Ectodermal cell (in vitro differentiated cells): Measurements from ENCODE around the gene DUOX1.
"Not testable (repeated sequence)": the region's sequence is repeated elsewhere in the genome, so short reads cannot be mapped to it uniquely, and the experiment has no call there.

Experiments
- H3K27ac ChIP-seq: 2 replicates; pipeline ENCODE4 v1.7.0; 2013; ENCODE audit warnings: mild to moderate bottlenecking, low read depth, low read length; ENCODE audit not compliant: insufficient read depth, poor library complexity, severe bottlenecking
- H3K27me3 ChIP-seq: 2 replicates; pipeline ENCODE4 v1.7.0; 2013; ENCODE audit warnings: mild to moderate bottlenecking, low read length; ENCODE audit not compliant: insufficient read depth, control insufficient read depth, poor library complexity, severe bottlenecking
- H3K36me3 ChIP-seq: one replicate; pipeline ENCODE4 v1.7.0; 2013; ENCODE audit warnings: low read length; ENCODE audit not compliant: control insufficient read depth, insufficient read depth
- H3K4me1 ChIP-seq: one replicate; pipeline ENCODE4 v1.7.0; 2013; ENCODE audit warnings: low read length; ENCODE audit not compliant: control insufficient read depth, insufficient read depth
- H3K4me3 ChIP-seq: 2 replicates; pipeline ENCODE4 v1.7.0; 2013; ENCODE audit warnings: low read depth, low read length, control low read depth; ENCODE audit not compliant: insufficient read depth
- H3K9me3 ChIP-seq: 2 replicates; pipeline ENCODE4 v1.7.0; 2013; ENCODE audit warnings: mild to moderate bottlenecking, low read length, moderate library complexity; ENCODE audit not compliant: control insufficient read depth
- WGBS, 2 experiments: methylation state at CpG; one replicate each; pipeline ENCODE4 v1.1.7; 2013; ENCODE audit warnings: missing lambda C conversion rate in 2 of 2; 5-methylcytosine and 5-hydroxymethylcytosine counted together

Gene DUOX1

DNA sequence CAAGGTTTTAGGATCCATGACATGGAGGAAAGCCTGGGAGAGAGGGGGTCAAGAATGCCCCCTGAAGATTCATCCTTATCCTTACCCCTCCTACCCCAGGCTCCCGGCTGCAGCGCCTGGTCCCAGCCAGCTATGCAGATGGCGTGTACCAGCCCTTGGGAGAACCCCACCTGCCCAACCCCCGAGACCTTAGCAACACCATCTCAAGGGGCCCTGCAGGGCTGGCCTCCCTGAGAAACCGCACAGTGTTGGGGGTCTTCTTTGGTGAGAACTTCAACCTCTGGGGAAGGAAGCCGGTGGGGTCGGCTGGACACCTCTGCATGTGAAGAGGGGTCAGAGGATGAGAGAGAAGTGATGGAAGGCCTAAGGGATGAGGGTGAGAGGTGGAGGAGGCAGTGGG lies 4.3 kb downstream of the DUOX1 start:
- WGBS, 2 experiments: 93 to 96% methylated on average over 7 of the region's 7 CpGs
- H3K27me3 ChIP-seq: peaks cover 80% of the 10 kb centered on the region
- H3K27ac ChIP-seq: no peak overlapping the region
- H3K4me3 ChIP-seq: no peak overlapping the region
- no peaks in the 10 kb centered on the region for H3K36me3 ChIP-seq
- no peaks in the 10 kb centered on the region for H3K4me1 ChIP-seq
- H3K9me3 ChIP-seq: no peaks in the 10 kb centered on the region

- no peaks in the 10 kb centered on the region for H3K9me3 ChIP-seq
- H3K36me3 ChIP-seq: no peaks in the 10 kb centered on the region
- WGBS, 2 experiments: 17 to 19% methylated on average over 56 of the region's 57 CpGs
- peaks cover 71% of the 10 kb centered on the region for H3K27me3 ChIP-seq
- H3K4me1 ChIP-seq: no peaks in the 10 kb centered on the region
- no peak overlapping the region for H3K27ac ChIP-seq
- H3K4me3 ChIP-seq: peak overlapping the region; percentile 17
These were observed 5.1 kb downstream of the DUOX1 start for GRCh38 chr15:45134682-45135604.

GRCh38 chr15:45135705-45136377 lies 6.0 kb downstream of the DUOX1 start:
- H3K27ac ChIP-seq, H3K36me3 ChIP-seq, H3K4me3 ChIP-seq, H3K4me1 ChIP-seq, H3K9me3 ChIP-seq: not testable (repeated sequence)
- 45 to 70% methylated on average over 7 to 11 of the region's 37 CpGs for WGBS, 2 experiments
- peaks cover 62% of the 10 kb centered on the region for H3K27me3 ChIP-seq

GRCh38 chr15:45136378-45136764 lies 6.6 kb downstream of the DUOX1 start:
- no peak overlapping the region for H3K27ac ChIP-seq
- WGBS, 2 experiments: 33 to 47% methylated on average over 9 to 10 of the region's 10 CpGs
- H3K27me3 ChIP-seq: peaks cover 56% of the 10 kb centered on the region

DNA sequence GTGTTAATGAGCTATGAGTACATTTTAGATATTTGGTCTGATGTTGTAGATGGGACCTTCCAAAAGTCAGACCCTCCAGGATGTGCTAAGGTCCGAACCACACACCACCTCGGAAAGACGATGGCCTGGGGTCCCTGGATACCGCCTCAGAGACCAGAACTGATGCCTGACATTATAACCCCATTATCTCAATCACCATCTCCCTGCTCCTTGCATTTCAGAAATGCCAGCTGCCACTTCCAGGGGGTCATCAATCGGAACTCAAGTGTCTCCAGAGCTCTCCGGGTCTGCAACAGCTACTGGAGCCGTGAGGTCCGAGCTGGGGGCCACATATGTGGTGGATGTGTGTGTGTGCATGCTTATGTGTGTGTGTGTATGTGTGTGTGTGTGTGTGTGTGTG lies 7.9 kb downstream of the DUOX1 start:
- Histone ChIP-seq H3K36me3 (no peaks in the 10 kb centered on the region), H3K9me3 (no peaks in the 10 kb centered on the region), H3K4me3 (no peak overlapping the region), H3K4me1 (no peaks in the 10 kb centered on the region), H3K27ac (no peak overlapping the region), H3K27me3 (peaks cover 43% of the 10 kb centered on the region)
- WGBS, 2 experiments: 93 to 94% methylated on average over 8 of the region's 8 CpGs

More at GRCh38 chr15:45136378-45136764, 6.6 kb downstream of the DUOX1 start:
- Histone ChIP-seq H3K4me3 (no peak overlapping the region), H3K4me1 (no peaks in the 10 kb centered on the region), H3K36me3 (no peaks in the 10 kb centered on the region), H3K9me3 (no peaks in the 10 kb centered on the region)

DNA sequence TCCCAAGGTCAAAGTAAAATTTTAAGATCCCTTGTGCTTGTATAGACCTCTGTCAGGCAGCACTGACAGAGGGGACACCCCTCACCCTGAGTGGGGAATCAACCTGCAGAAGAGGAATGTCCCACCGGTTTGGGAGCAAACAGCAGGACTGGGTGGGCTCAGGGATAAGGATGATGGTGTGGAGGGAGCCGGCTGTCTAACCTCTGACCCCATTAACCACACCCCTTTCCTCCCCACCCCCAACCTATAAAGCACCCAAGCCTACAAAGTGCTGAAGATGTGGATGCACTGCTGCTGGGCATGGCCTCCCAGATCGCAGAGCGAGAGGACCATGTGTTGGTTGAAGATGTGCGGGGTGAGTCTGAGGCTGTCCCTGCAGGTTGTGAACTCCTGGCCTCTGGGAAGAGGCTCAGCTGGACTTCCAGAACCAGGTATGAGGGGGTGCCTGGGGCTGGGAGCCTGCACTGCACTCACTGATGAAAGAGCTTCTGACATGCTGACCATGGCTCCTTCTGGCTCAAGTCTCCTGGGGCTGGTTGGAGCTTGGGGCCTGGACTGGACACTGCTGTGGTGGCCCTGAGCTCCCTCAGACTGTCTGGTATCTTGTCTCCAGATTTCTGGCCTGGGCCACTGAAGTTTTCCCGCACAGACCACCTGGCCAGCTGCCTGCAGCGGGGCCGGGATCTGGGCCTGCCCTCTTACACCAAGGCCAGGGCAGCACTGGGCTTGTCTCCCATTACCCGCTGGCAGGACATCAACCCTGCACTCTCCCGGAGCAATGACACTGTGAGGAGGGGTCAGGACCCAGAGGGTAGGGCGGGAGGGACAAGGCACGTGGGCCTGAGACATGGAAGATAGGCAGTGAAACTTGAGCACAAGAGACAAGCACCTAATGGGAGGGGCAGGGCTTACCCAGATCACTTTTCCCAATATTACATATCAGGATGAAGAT lies 9.3 kb downstream of the DUOX1 start:
- peaks cover 29% of the 10 kb centered on the region for H3K27me3 ChIP-seq
- 81 to 87% methylated on average over 11 of the region's 12 CpGs for whole genome bisulfite sequencing, 2 experiments
- no peak overlapping the region for H3K4me3 ChIP-seq
- no peaks in the 10 kb centered on the region for H3K36me3 ChIP-seq
- no peaks in the 10 kb centered on the region for H3K9me3 ChIP-seq
- no peak overlapping the region for H3K27ac ChIP-seq
- H3K4me1 ChIP-seq: no peaks in the 10 kb centered on the region

GRCh38 chr15:45139770-45140169 lies 10.0 kb downstream of the DUOX1 start:
- no peaks in the 10 kb centered on the region for H3K9me3 ChIP-seq
- no peaks in the 10 kb centered on the region for H3K4me1 ChIP-seq
- H3K27ac ChIP-seq: no peak overlapping the region
- H3K27me3 ChIP-seq: peaks cover 22% of the 10 kb centered on the region
- 92 to 95% methylated on average over 6 of the region's 6 CpGs for WGBS, 2 experiments
- H3K4me3 ChIP-seq: no peak overlapping the region
- H3K36me3 ChIP-seq: no peaks in the 10 kb centered on the region

DNA sequence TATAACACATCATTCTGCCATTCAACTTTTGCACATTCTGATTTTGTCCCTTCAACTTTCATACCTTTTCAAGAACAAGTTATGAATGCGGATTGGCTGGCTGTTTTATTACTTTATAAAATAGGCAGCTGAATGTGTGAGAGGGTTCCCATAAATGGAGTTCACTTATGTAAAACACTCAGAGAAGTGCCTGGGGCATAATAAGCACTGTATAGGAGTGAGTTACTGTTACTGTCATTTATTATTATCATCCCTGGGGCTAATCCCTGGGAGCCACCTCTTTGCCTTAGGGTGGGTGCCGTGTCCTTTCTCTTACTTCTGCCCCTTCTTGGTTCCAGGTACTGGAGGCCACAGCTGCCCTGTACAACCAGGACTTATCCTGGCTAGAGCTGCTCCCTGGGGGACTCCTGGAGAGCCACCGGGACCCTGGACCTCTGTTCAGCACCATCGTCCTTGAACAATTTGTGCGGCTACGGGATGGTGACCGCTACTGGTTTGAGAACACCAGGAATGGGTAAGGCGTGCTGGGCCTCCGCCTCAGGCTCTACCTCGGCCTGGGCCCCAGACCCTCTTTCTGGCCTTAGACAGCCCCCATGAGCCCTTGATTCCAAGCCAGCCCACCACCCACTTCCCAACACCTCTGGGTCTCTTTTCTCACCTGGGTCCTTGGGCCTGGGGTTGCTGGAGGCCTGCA lies 10.9 kb downstream of the DUOX1 start:
- peaks cover 13% of the 10 kb centered on the region for H3K27me3 ChIP-seq
- no peaks in the 10 kb centered on the region for H3K4me1 ChIP-seq
- H3K36me3 ChIP-seq: no peaks in the 10 kb centered on the region
- no peak overlapping the region for H3K27ac ChIP-seq
- no peaks in the 10 kb centered on the region for H3K9me3 ChIP-seq
- H3K4me3 ChIP-seq: no peak overlapping the region
- WGBS, 2 experiments: 94% methylated on average over 10 of the region's 10 CpGs

DNA sequence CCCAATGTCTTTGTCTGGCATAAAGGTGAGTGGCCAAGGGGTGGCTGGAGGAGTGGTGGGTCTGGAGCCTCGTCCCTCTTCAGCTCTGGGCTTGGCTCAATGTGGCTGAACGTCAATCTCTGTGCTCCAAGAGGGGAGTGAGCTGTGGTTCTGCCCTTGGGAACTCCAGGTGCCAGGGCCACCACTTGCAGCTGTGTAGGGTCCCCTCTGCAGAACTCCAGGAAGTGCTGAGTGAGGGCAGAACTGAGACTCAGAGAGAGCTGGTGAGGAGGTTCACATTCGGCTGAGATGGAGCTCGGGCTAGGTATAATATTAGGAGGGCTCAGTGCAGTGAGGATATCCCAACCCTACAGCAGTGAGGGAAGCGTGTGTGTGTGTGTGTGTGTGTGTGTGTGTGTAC lies 11.6 kb downstream of the DUOX1 start:
- H3K4me1 ChIP-seq: no peaks in the 10 kb centered on the region
- no peaks in the 10 kb centered on the region for H3K36me3 ChIP-seq

More for the DNA sequence above, 11.6 kb downstream of the DUOX1 start:
- WGBS, 2 experiments: 80 to 81% methylated on average over 5 of the region's 5 CpGs
- Histone ChIP-seq H3K27me3 (peaks cover 6% of the 10 kb centered on the region), H3K9me3 (no peaks in the 10 kb centered on the region), H3K4me3 (no peak overlapping the region), H3K27ac (no peak overlapping the region)
